Heart left ventricle (tissue), 16 donors: ENCODE measurements around the gene CRCP. TPM values are rescaled to one million over a fixed set of nuclear protein-coding genes. Genes with fewer than 3 reads are reported as not detected.

Source experiments
- ATAC-seq, 4 donors: fragments of 200-7000 bp; cut with Tn5 transposase; one replicate each; pipeline ENCODE4 v1.9.1; 2020 to 2022; ENCODE audit warnings: moderate library complexity in 4 of 4, mild to moderate bottlenecking in 3 of 4, moderate number of reproducible peaks in 1 of 4
- DNase-seq, 5 donors: peaks; one replicate each; pipeline ENCODE4 v3.0.0-alpha.2; 2020
- H3K27ac ChIP-seq, 12 donors: fragments of 200-600 bp; sonication (generic) in 4 of 12; one replicate each; pipeline versions ENCODE4 v1.5.0 to v1.8.0; 2016 to 2022; ENCODE audit warnings: mild to moderate bottlenecking in 2 of 12
- H3K27me3 ChIP-seq, 9 donors: fragments of 200-600 bp; sonication (generic) in 2 of 9; one replicate each; pipeline versions ENCODE4 v1.5.1 to v1.8.0; 2016 to 2022; ENCODE audit warnings: mild to moderate bottlenecking in 3 of 9
- H3K36me3 ChIP-seq, 9 donors: fragments of 200-600 bp; sonication (generic) in 2 of 9; one replicate each; pipeline versions ENCODE4 v1.5.0 to v1.8.0; 2018 to 2022; ENCODE audit warnings: mild to moderate bottlenecking in 2 of 9
- H3K4me1 ChIP-seq, 12 donors: fragments of 200-600 bp; sonication (generic) in 4 of 12; one replicate each; pipeline versions ENCODE4 v1.5.0 to v1.8.0; 2016 to 2022; ENCODE audit warnings: mild to moderate bottlenecking in 3 of 12
- H3K4me3 ChIP-seq, 12 donors: fragments of 200-600 bp; sonication (generic) in 4 of 12; one replicate each; pipeline versions ENCODE4 v1.5.0 to v1.8.0; 2017 to 2022; ENCODE audit warnings: mild to moderate bottlenecking in 9 of 12, moderate library complexity in 4 of 12
- H3K9me3 ChIP-seq, 12 donors: fragments of 200-600 bp; sonication (generic) in 4 of 12; one replicate each; pipeline versions ENCODE4 v1.5.0 to v1.8.0; 2016 to 2022; ENCODE audit warnings: mild to moderate bottlenecking in 1 of 12
- CTCF ChIP-seq, 12 donors: fragments of 200-600 bp; sonication (generic) in 4 of 12; IDR thresholded peaks; one replicate each; pipeline versions ENCODE4 v1.5.0 to v1.8.0; 2018 to 2022; ENCODE audit warnings: antibody characterized with exemption in 12 of 12, mild to moderate bottlenecking in 5 of 12
- POLR2A ChIP-seq, 2 donors: fragments of 450-650 bp; IDR thresholded peaks; one replicate each; pipeline ENCODE4 v1.6.1; 2017; ENCODE audit warnings: antibody characterized with exemption in 2 of 2, mild to moderate bottlenecking in 2 of 2, moderate library complexity in 2 of 2
- WGBS, 4 donors: extraction: QIAGEN DNeasy Blood & Tissue Kit in 2 of 4; methylation state at CpG; one replicate each; pipeline versions ENCODE4 v1.1.5 to v1.1.7; 2013 to 2018; 5-methylcytosine and 5-hydroxymethylcytosine counted together
- intact Hi-C, 10 donors: fragments of 100-400 bp; cut with DNase I; formaldehyde crosslinking; loops; one replicate each; pipeline versions ENCODE4 v1.11.1 to v1.14.2; 2022
- polyA plus RNA-seq, 2 donors: library from polyadenylated mRNA; stranded (reverse); fragments of 200-250 nt; gene quantifications; one replicate each; pipeline ENCODE4 v1.2.3, GENCODE V29; 2013
- total RNA-seq, 9 donors: library from RNA; depleted of rRNA in 2 of 9; stranded (reverse); fragments of >200 nt in 2 of 9; fragmentation: NEBNext Ultra II Directional in 3 of 9; extraction: Animal tissue kit (Norgen Biotek cat#: 25700) in 3 of 9; gene quantifications; one replicate each; pipeline versions ENCODE4 v1.1.0 to v1.2.4, GENCODE V29; 2016 to 2023
- donor health status: ischemic (EF 13 %, LVEDD 7.1; RV severe dilation, severe dysfunction).
- donor health status: healthy with polysubstance abuse.
- donor health status: DM: no; HTN: yes; CAD: no.
- donor health status: DM: no; HTN: no; CAD: no.
- donor health status: ischemic (EF 25% LVEDD 6.9; RV normal size, moderate dysfunction).
- donor health status: ischemic (EF 25% LVEDD 5.7; RV mildly dilated, moderate dysfunction).
- donor health status: healthy.
- donor health status: DM: yes; HTN: yes; CAD: no.
- donor health status: ischemic (EF 35%, LVEDD 5.7; RV mildly dilated, moderate dysfunction).
- donor health status: nonischemic (EF 11% LVEDD 7.7; RV severe dilation, severe dysfunction).
- donor health status: DM: yes; HTN: yes; CAD: no.
- donor health status: PGD.
- donor health status: ischemic (EF 29% LVEDD 5.4; RV normal size, mild dysfunction).
- donor health status: nonischemic (EF 23%, LVEDD 6.1; RV moderate dilation, normal function).

Gene CRCP
- total and polyA plus RNA-seq, 11 donors = 14.7 to 69.4 (median 20.1) TPM

- Histone ChIP-seq H3K27ac (no peak overlapping the region), H3K9me3 (no peaks in the 10 kb centered on the region), H3K36me3 (peaks cover 0 to 63% (median 27%) of the 10 kb centered on the region in 9 donors), H3K4me1 (peaks cover 0 to 14% (median 2%) of the 10 kb centered on the region in 12 donors), H3K27me3 (no peaks in the 10 kb centered on the region), H3K4me3 (no peak overlapping the region)
- ATAC-seq (no peak), DNase-seq (no peak)
- TF ChIP-seq POLR2A (IDR thresholded peaks at IDR 0.05) (no peak), CTCF (IDR thresholded peaks at IDR 0.05) (no peak)
- WGBS, 4 donors = 97 to 99% (median 97%) methylated on average over 6 of the region's 6 CpGs
- intact Hi-C loops = loop anchor here in 1 of 10 donors (5.0 kb wide), 1 partner anchor 665 kb away; no protein-coding TSS in a partner anchor
Observed at GRCh38 chr7:66082083-66082482, 32.6 kb upstream of the CRCP start.

GRCh38 chr7:66082886-66083415 is 31.7 kb upstream of the CRCP start:
- Histone ChIP-seq H3K4me3 (no peak overlapping the region), H3K27ac (no peak overlapping the region), H3K9me3 (no peaks in the 10 kb centered on the region), H3K27me3 (no peaks in the 10 kb centered on the region), H3K4me1 (peaks cover 0 to 5% (median 0%) of the 10 kb centered on the region in 12 donors), H3K36me3 (peaks cover 0 to 66% (median 30%) of the 10 kb centered on the region in 9 donors)
- TF ChIP-seq CTCF (IDR thresholded peaks at IDR 0.05) (no peak), POLR2A (IDR thresholded peaks at IDR 0.05) (no peak)
- intact Hi-C loops = loop anchor here in 1 of 10 donors (5.0 kb wide), 1 partner anchor 664 kb away; no protein-coding TSS in a partner anchor
- whole genome bisulfite sequencing, 4 donors = 86 to 98% (median 96%) methylated on average over 6 to 16 of the region's 16 CpGs
- DNase-seq = no peak
- ATAC-seq = no peak

- no peak for DNase-seq
- peaks cover 0 to 63% (median 33%) of the 10 kb centered on the region in 9 donors for H3K36me3 ChIP-seq
- WGBS, 4 donors = 80 to 95% (median 91%) methylated on average over 2 of the region's 2 CpGs
Observed at GRCh38 chr7:66083677-66084076, 31.0 kb upstream of the CRCP start.

More at GRCh38 chr7:66083677-66084076, 31.0 kb upstream of the CRCP start:
- no peak for ATAC-seq
- no peaks in the 10 kb centered on the region for H3K27me3 ChIP-seq
- H3K4me3 ChIP-seq = no peak overlapping the region
- H3K9me3 ChIP-seq = no peaks in the 10 kb centered on the region
- TF ChIP-seq CTCF (IDR thresholded peaks at IDR 0.05) = no peak
- no peak for TF ChIP-seq POLR2A (IDR thresholded peaks at IDR 0.05)
- no peak overlapping the region for H3K27ac ChIP-seq
- H3K4me1 ChIP-seq = no peaks in the 10 kb centered on the region
- intact Hi-C loops = loop anchor here in 1 of 10 donors (5.0 kb wide), 1 partner anchor 664 kb away; no protein-coding TSS in a partner anchor
